Dermis blood vessel endothelial cell (primary cell): ENCODE data around the gene BZW2. TPM values are rescaled to one million over a fixed set of nuclear protein-coding genes. Genes with fewer than 3 reads are reported as not detected.

ENCODE experiments used
- DNase-seq: peaks from one replicate; pipeline ENCODE4 v3.0.0; 2010
- total RNA-seq: library from RNA; depleted of rRNA; stranded (reverse); fragments of >200 nt; gene quantifications from 2 replicates; pipeline ENCODE4 v1.2.3, GENCODE V29; 2014

The BZW2 gene
- total RNA-seq, 1 donor from 2014 or later: 134 TPM

GRCh38 chr7:16724344-16724743, 78.4 kb downstream of the BZW2 start:
- no peak for DNase-seq

- no peak for DNase-seq
Measured at GRCh38 chr7:16726189-16726588, 80.2 kb downstream of the BZW2 start.

GRCh38 chr7:16727736-16728135, 81.8 kb downstream of the BZW2 start:
- DNase-seq: no peak

GRCh38 chr7:16728811-16729210, 82.8 kb downstream of the BZW2 start:
- no peak for DNase-seq

- no peak for DNase-seq
Measured at GRCh38 chr7:16729541-16729940, 83.6 kb downstream of the BZW2 start.

GRCh38 chr7:16730937-16731336, 85.0 kb downstream of the BZW2 start:
- no peak for DNase-seq

GRCh38 chr7:16732828-16733227, 86.8 kb downstream of the BZW2 start:
- DNase-seq: no peak

GRCh38 chr7:16734148-16734726, 88.3 kb downstream of the BZW2 start:
- DNase-seq: no peak

GRCh38 chr7:16735020-16735419, 89.0 kb downstream of the BZW2 start:
- DNase-seq: no peak

GRCh38 chr7:16738011-16738688, 92.2 kb downstream of the BZW2 start:
- no peak for DNase-seq

GRCh38 chr7:16739863-16740622, 94.1 kb downstream of the BZW2 start:
- peak; percentile 61 for DNase-seq

- DNase-seq: no peak
Measured at GRCh38 chr7:16740623-16740953, 94.6 kb downstream of the BZW2 start.

- no peak for DNase-seq
Measured at GRCh38 chr7:16740996-16741395, 95.0 kb downstream of the BZW2 start.

GRCh38 chr7:16741676-16742075, 95.7 kb downstream of the BZW2 start:
- no peak for DNase-seq

GRCh38 chr7:16742547-16742946, 96.6 kb downstream of the BZW2 start:
- DNase-seq: no peak

GRCh38 chr7:16743236-16743635, 97.3 kb downstream of the BZW2 start:
- peak; percentile 66 for DNase-seq

- DNase-seq: no peak
Measured at GRCh38 chr7:16744518-16745250, 98.7 kb downstream of the BZW2 start.

GRCh38 chr7:16745645-16746044, 99.7 kb downstream of the BZW2 start:
- DNase-seq: no peak

- no peak for DNase-seq
Measured at GRCh38 chr7:16747102-16747501, 101.1 kb downstream of the BZW2 start.

GRCh38 chr7:16753102-16753931, 107.3 kb downstream of the BZW2 start, which contains the start of gene TSPAN13:
TSS of gene TSPAN13 (plus strand) at chr7:16753755. CDS start at chr7:16753968, 213 bp downstream.
- peak; percentile 82 for DNase-seq

GRCh38 chr7:16753932-16754855, 108.2 kb downstream of the BZW2 start:
- peak; percentile 50 for DNase-seq
